Measurements from ENCODE around the gene BUD31. TPM values are rescaled to one million over a fixed set of nuclear protein-coding genes. Genes with fewer than 3 reads are reported as not detected.

The BUD31 gene
- total and polyA plus RNA-seq, 2 of the 8 experiments (the other 6 are each of a cell fraction or from before 2014, with no cell fraction given) = 46.7 to 114 TPM

DNA sequence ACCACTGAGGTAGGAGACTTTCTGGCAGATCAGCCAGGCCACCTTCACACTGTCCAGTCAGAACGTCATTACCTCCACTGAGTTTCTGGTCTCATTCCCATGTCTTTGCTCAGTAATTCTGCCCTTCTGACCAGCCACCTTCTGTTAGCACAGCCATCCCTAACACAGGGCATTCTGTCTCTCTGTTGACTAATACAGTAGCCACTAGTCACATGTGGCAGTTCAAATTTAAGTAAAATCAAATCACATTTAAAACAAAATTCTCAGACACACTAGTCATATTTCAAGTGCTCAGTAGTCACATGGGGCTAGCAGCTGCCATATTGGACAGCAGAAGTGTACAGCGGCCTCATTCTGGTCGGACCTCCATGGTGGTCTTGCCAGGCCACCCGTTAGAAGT is 37.3 kb downstream of the BUD31 start:
- Histone ChIP-seq H3K18ac (ENCODE audit: extremely low read depth, low read length) (no peak overlapping the region), H4K8ac (ENCODE audit: extremely low read depth, insufficient read depth, low read length) (no peak overlapping the region), H2BK12ac (ENCODE audit: low read depth, low read length) (no peak overlapping the region), H2AK5ac (ENCODE audit: low read depth, low read length) (no peak overlapping the region), H3K27me3 (replicated peaks in 1 of 4; ENCODE audit: control insufficient read depth in 3 of 4, extremely low read depth in 1 of 4, insufficient read depth in 3 of 4, low read length in 3 of 4) (no peaks in the 10 kb centered on the region; a peak in 1 of 7 replicates), H3K4me2 (ENCODE audit: insufficient read depth in 1 of 2, low read depth in 2 of 2, low read length in 2 of 2) (no peak overlapping the region), H3K4me1 (replicated peaks in 1 of 4; ENCODE audit: control insufficient read depth in 3 of 4, insufficient read depth in 4 of 4, low read length in 3 of 4) (peaks cover 0 to 3% (median 0%) of the 10 kb centered on the region in 4 experiments; a peak in 1 of 7 replicates), H3K9me3 (ENCODE audit: insufficient read depth in 2 of 2, low read depth in 1 of 2, low read length in 1 of 2) (no peaks in the 10 kb centered on the region), H3K4ac (replicated peaks; ENCODE audit: insufficient read length, low read depth, low read length) (no peak overlapping the region), H4K5ac (ENCODE audit: insufficient read length, low read depth, low read length) (no peak overlapping the region), H3K36me3 (ENCODE audit: control insufficient read depth in 2 of 4, insufficient read depth in 4 of 4, low read length in 3 of 4) (peaks cover 50 to 79% (median 64%) of the 10 kb centered on the region in 4 experiments), H4K91ac (replicated peaks; ENCODE audit: insufficient read length, low read length) (no peak overlapping the region), H2BK120ac (replicated peaks; ENCODE audit: low read depth, low read length) (no peak overlapping the region), H3K9ac (replicated peaks in 1 of 4; ENCODE audit: extremely low read depth in 1 of 4, low read depth in 3 of 4, low read length in 3 of 4) (no peak overlapping the region), H3K79me2 (ENCODE audit: control insufficient read depth in 1 of 2, insufficient read depth in 2 of 2, low read length in 2 of 2) (peaks cover 0 to 9% of the 10 kb centered on the region in 2 experiments; a peak in 1 of 4 replicates), H3K23me2 (ENCODE audit: low read depth, low read length) (no peaks in the 10 kb centered on the region), H3K4me3 (ENCODE audit: extremely low read depth in 1 of 4, insufficient read depth in 2 of 4, low read depth in 3 of 4, low read length in 4 of 4) (no peak overlapping the region), H2BK5ac (ENCODE audit: low read depth, low read length) (no peak overlapping the region), H3K23ac (ENCODE audit: insufficient read length) (no peak overlapping the region), H3K27ac (ENCODE audit: low read depth, low read length) (no peak overlapping the region), H4K20me1 (replicated peaks in 1 of 2; ENCODE audit: control insufficient read depth in 1 of 2, insufficient read depth in 2 of 2, low read length in 2 of 2) (peaks cover 11 to 23% of the 10 kb centered on the region in 2 experiments), H3K56ac (replicated peaks; ENCODE audit: insufficient read length, low read depth, low read length) (no peak overlapping the region), H2AFZ (ENCODE audit: low read length) (no peak overlapping the region), H3K79me1 (ENCODE audit: low read depth, low read length) (no peaks in the 10 kb centered on the region; the same call in 1 of the 2 replicates), H2BK15ac (ENCODE audit: low read length) (no peak overlapping the region), H3K14ac (ENCODE audit: insufficient read length) (no peak overlapping the region), H2BK20ac (ENCODE audit: low read length) (no peak overlapping the region)
- ChIA-PET CTCF (ENCODE audit: partially characterized antibody) (interaction anchor here (0.7 to 1.4 kb wide), 2 partner anchors 17 to 443 kb away, joined by 4 read pairs; no protein-coding TSS in a partner anchor), POLR2A (ENCODE audit: partially characterized antibody) (interaction anchor here (0.6 to 5.7 kb wide), 4 partner anchors 12 to 37 kb away, joined by 3 to 59 read pairs (median 4); partner anchors contain the start of gene BUD31)
- DNase-seq (ENCODE audit: low read depth in 1 of 2, low spot score in 2 of 2) (no peak), FAIRE-seq (no peak)
- TF ChIP-seq CBX5 (IDR thresholded peaks at IDR 0.05; ENCODE audit: low read depth, low read length) (no peak), TAF1 (IDR thresholded peaks at IDR 0.05; ENCODE audit: low read depth, low read length) (no peak), SP2 (IDR thresholded peaks at IDR 0.05; ENCODE audit: low read length) (no peak), YY1 (IDR thresholded peaks at IDR 0.05; ENCODE audit: low read depth, low read length) (no peak), PHF8 (conservative IDR thresholded peaks at IDR 0.05; ENCODE audit: low read depth, low read length) (no peak), KDM5A (IDR thresholded peaks at IDR 0.05; ENCODE audit: low read length) (no peak), ASH2L (IDR thresholded peaks at IDR 0.05; ENCODE audit: low read length) (no peak)
- TF ChIP-seq, protein P1, sequence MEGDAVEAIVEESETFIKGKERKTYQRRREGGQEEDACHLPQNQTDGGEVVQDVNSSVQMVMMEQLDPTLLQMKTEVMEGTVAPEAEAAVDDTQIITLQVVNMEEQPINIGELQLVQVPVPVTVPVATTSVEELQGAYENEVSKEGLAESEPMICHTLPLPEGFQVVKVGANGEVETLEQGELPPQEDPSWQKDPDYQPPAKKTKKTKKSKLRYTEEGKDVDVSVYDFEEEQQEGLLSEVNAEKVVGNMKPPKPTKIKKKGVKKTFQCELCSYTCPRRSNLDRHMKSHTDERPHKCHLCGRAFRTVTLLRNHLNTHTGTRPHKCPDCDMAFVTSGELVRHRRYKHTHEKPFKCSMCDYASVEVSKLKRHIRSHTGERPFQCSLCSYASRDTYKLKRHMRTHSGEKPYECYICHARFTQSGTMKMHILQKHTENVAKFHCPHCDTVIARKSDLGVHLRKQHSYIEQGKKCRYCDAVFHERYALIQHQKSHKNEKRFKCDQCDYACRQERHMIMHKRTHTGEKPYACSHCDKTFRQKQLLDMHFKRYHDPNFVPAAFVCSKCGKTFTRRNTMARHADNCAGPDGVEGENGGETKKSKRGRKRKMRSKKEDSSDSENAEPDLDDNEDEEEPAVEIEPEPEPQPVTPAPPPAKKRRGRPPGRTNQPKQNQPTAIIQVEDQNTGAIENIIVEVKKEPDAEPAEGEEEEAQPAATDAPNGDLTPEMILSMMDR (IDR thresholded peaks at IDR 0.05; ENCODE audit: control extremely low read depth in 1 of 3, insufficient read depth in 1 of 3, low read depth in 1 of 3, low read length in 3 of 3) = no peak
- 90% methylated on average over 4 of the region's 4 CpGs; no CpG with 5 or more reads in 1 of the 2 experiments for WGBS, 2 experiments (ENCODE audit: extremely low coverage in 1 of 2, insufficient coverage in 1 of 2, insufficient read length in 1 of 2, insufficient replicate concordance in 2 of 2, low coverage in 1 of 2, low lambda C conversion rate in 2 of 2, missing lambda C conversion rate in 1 of 2)
